SK-N-SH treated with all-trans-retinoic acid at 6 μM for 48 hours (cell line): Measurements from ENCODE around the gene MRPL53.
A peak's percentile ranks its signal among the peaks of the same experiment; 100 is the strongest.

Experiments
- ATAC-seq: fragments of 200-7000 bp; cut with Tn5 transposase; 3 replicates; pipeline ENCODE4 v1.9.1; 2020; ENCODE audit warnings: mild to moderate bottlenecking, moderate library complexity
- BACH2 ChIP-seq: fragments of 250-450 bp; sonication (Bioruptor Pico); IDR thresholded peaks from 2 replicates; pipeline ENCODE4 v1.9.0; 2021; ENCODE audit warnings: mild to moderate bottlenecking, borderline replicate concordance
- CREB5 ChIP-seq: fragments of 250-450 bp; sonication (Bioruptor Pico); IDR thresholded peaks from 2 replicates; pipeline ENCODE4 v1.5.1; 2020; ENCODE audit warnings: low read depth, mild to moderate bottlenecking, moderate library complexity
- CSDC2 ChIP-seq: fragments of 250-450 bp; sonication (Bioruptor Pico); IDR thresholded peaks from 2 replicates; pipeline ENCODE4 v1.5.0; 2020; ENCODE audit warnings: mild to moderate bottlenecking, moderate library complexity
- ESRRG ChIP-seq: fragments of 250-450 bp; sonication (Bioruptor Pico); IDR thresholded peaks from 2 replicates; pipeline ENCODE4 v1.6.1; 2021; ENCODE audit warnings: mild to moderate bottlenecking
- GLIS3 ChIP-seq: fragments of 250-450 bp; sonication (Bioruptor Pico); IDR thresholded peaks from 2 replicates; pipeline ENCODE4 v1.5.0; 2020; ENCODE audit warnings: mild to moderate bottlenecking, moderate library complexity
- ISL1 ChIP-seq: fragments of 250-450 bp; sonication (Bioruptor Pico); IDR thresholded peaks from 2 replicates; pipeline ENCODE4 v2.1.2; 2022; ENCODE audit warnings: mild to moderate bottlenecking, moderate library complexity
- OSR1 ChIP-seq: fragments of 250-450 bp; sonication (Bioruptor Pico); IDR thresholded peaks from 2 replicates; pipeline ENCODE4 v1.8.0; 2022; ENCODE audit warnings: moderate library complexity, mild to moderate bottlenecking, inconsistent platforms
- PATZ1 ChIP-seq: fragments of 250-450 bp; sonication (Bioruptor Pico); IDR thresholded peaks from 2 replicates; pipeline ENCODE4 v1.8.0; 2020; ENCODE audit warnings: mild to moderate bottlenecking, moderate library complexity, borderline replicate concordance
- POU6F1 ChIP-seq: fragments of 250-450 bp; sonication (Bioruptor Pico); IDR thresholded peaks from 2 replicates; pipeline ENCODE4 v1.8.0; 2021; ENCODE audit warnings: low read depth, mild to moderate bottlenecking, moderate library complexity, borderline replicate concordance
- PPARA ChIP-seq: fragments of 250-450 bp; sonication (Bioruptor Pico); IDR thresholded peaks from 2 replicates; pipeline ENCODE4 v1.5.0; 2020; ENCODE audit warnings: mild to moderate bottlenecking, borderline replicate concordance
- RARB ChIP-seq: fragments of 250-450 bp; sonication (Bioruptor Pico); IDR thresholded peaks from 2 replicates; pipeline ENCODE4 v1.8.0; 2021; ENCODE audit warnings: mild to moderate bottlenecking, moderate library complexity
- SNAI2 ChIP-seq: fragments of 250-450 bp; sonication (Bioruptor Pico); IDR thresholded peaks from 2 replicates; pipeline ENCODE4 v1.5.0; 2020; ENCODE audit warnings: mild to moderate bottlenecking, moderate library complexity
- TCF4 ChIP-seq: fragments of 250-450 bp; sonication (Bioruptor Pico); IDR thresholded peaks from 2 replicates; pipeline ENCODE4 v1.8.0; 2021; ENCODE audit warnings: mild to moderate bottlenecking, moderate library complexity, borderline replicate concordance
- TSHZ2 ChIP-seq: fragments of 250-450 bp; sonication (Bioruptor Pico); IDR thresholded peaks from 2 replicates; pipeline ENCODE4 v1.5.0; 2020; ENCODE audit warnings: mild to moderate bottlenecking, moderate library complexity
- ZFP3 ChIP-seq: fragments of 250-450 bp; sonication (Bioruptor Pico); IDR thresholded peaks from 2 replicates; pipeline ENCODE4 v1.5.0; 2020; ENCODE audit warnings: mild to moderate bottlenecking, moderate library complexity
- ZFP30 ChIP-seq: fragments of 450-650 bp; formaldehyde crosslinking; IDR thresholded peaks from 2 replicates; pipeline ENCODE4 v1.5.0; 2022; ENCODE audit warnings: mild to moderate bottlenecking, moderate library complexity
- ZNF565 ChIP-seq: fragments of 450-650 bp; formaldehyde crosslinking; conservative IDR thresholded peaks from 2 replicates; pipeline ENCODE4 v1.5.0; 2020; ENCODE audit warnings: low read depth, mild to moderate bottlenecking, moderate library complexity
- ZNF70 ChIP-seq: fragments of 450-650 bp; formaldehyde crosslinking; IDR thresholded peaks from 2 replicates; pipeline ENCODE4 v1.5.0; 2020; ENCODE audit warnings: mild to moderate bottlenecking, moderate library complexity
- ZNF8 ChIP-seq: fragments of 450-650 bp; formaldehyde crosslinking; IDR thresholded peaks from 2 replicates; pipeline ENCODE4 v1.5.0; 2020; ENCODE audit warnings: mild to moderate bottlenecking, moderate library complexity

The MRPL53 gene

GRCh38 chr2:74458938-74459363 lies 13.5 kb downstream of the MRPL53 start:
- ATAC-seq, result no peak
- no peak for TF ChIP-seq SNAI2
- no peak for TF ChIP-seq ZNF70 (CRISPR knock-in tag)
- TF ChIP-seq ESRRG (CRISPR knock-in tag), result no peak
- no peak for TF ChIP-seq BACH2 (CRISPR knock-in tag)
- TF ChIP-seq POU6F1, result no peak
- TF ChIP-seq RARB (CRISPR knock-in tag), result no peak
- TF ChIP-seq, all 23 proteins: peak for 0

GRCh38 chr2:74458132-74458937 lies 14.1 kb downstream of the MRPL53 start, which contains the start of gene WBP1:
TSS of gene WBP1 (plus strand) at chr2:74458438. CDS start at chr2:74458603, 165 bp downstream.
- ATAC-seq, result peak; percentile 92

GRCh38 chr2:74457549-74458131 lies 14.8 kb downstream of the MRPL53 start:
- peak; percentile 9; the same call in 1 of the 2 replicates for TF ChIP-seq TCF4 (CRISPR knock-in tag)
- 0 out of 2 replicates have a peak, but pooled peaks have one; percentile 53 for TF ChIP-seq GLIS3 (CRISPR knock-in tag)
- TF ChIP-seq CREB5 (CRISPR knock-in tag), result no peak
- peak; percentile 10 for ATAC-seq

More at GRCh38 chr2:74458132-74458937, 14.1 kb downstream of the MRPL53 start, which contains the start of gene WBP1:
- TF ChIP-seq POU6F1 (no peak), CSDC2 (CRISPR knock-in tag) (peak; percentile 93; the same call in 1 of the 2 replicates), GLIS3 (CRISPR knock-in tag) (peak; percentile 52; the same call in 1 of the 2 replicates), PATZ1 (CRISPR knock-in tag) (no peak), ISL1 (CRISPR knock-in tag) (no peak), ZNF8 (CRISPR knock-in tag) (no peak), PPARA (CRISPR knock-in tag) (peak; percentile 93), OSR1 (CRISPR knock-in tag) (no peak), TSHZ2 (CRISPR knock-in tag) (peak; percentile 88), ZFP3 (CRISPR knock-in tag) (peak; percentile 58; the same call in 1 of the 2 replicates)

GRCh38 chr2:74457129-74457548 lies 15.3 kb downstream of the MRPL53 start:
- TF ChIP-seq ZNF565 (CRISPR knock-in tag) (no peak), ZNF8 (CRISPR knock-in tag) (no peak), ZNF70 (CRISPR knock-in tag) (no peak), ZFP30 (no peak), ESRRG (CRISPR knock-in tag) (no peak)
- ATAC-seq, result peak; percentile 9
